ENCODE data around the gene KANSL1L. TPM values are rescaled to one million over a fixed set of nuclear protein-coding genes. Genes with fewer than 3 reads are reported as not detected.
A peak's percentile ranks its signal among the peaks of the same experiment; 100 is the strongest.

The KANSL1L gene
- polyA plus RNA-seq, 1 donor (not counting 4 experiments of a cell fraction or from before 2014, with no cell fraction given) = 4.7 TPM

DNA sequence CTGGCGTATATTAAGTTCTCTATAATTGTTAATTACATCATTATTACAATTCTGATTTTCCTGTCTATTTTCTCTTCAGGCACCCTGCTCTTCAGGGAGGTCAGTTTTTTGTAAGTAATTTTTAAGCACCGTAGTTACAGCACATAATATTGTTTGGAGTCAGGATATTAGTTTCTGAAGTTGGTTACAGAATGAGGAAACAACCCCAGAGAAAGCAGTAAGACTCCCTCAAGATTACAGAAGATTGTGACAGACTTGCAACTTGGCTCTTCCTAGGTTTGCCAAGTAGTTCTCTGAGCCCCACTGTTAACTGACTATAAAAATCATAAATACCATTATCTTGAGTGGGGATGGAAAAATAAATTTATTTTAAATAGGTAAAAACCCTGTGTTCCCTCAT is 167.8 kb downstream of the KANSL1L start:
- FAIRE-seq = no peak
- DNase-seq (ENCODE audit: low read depth, low spot score) = no peak
- Histone ChIP-seq H2AFZ (ENCODE audit: control insufficient read depth, low read length) (peak overlapping the region; percentile 95), H3K9me1 (ENCODE audit: control insufficient read depth, extremely low read depth, insufficient read depth, low read length) (no peaks in the 10 kb centered on the region), H3K4me1 (ENCODE audit: control insufficient read depth, extremely low read depth, insufficient read depth, low read length) (peaks cover 24% of the 10 kb centered on the region), H3K79me2 (ENCODE audit: control insufficient read depth, insufficient read depth, low read length) (peaks cover 60% of the 10 kb centered on the region), H3K9me3 (ENCODE audit: control insufficient read depth, low read depth, low read length) (no peaks in the 10 kb centered on the region), H3K4me3 (ENCODE audit: control insufficient read depth in 2 of 3, extremely low read depth in 1 of 3, insufficient read depth in 2 of 3, low read depth in 1 of 3, low read length in 3 of 3) (peak overlapping the region; percentile 77 to 89 (median 78)), H3K27me3 (ENCODE audit: control insufficient read depth, extremely low read depth, insufficient read depth, low read length) (no peaks in the 10 kb centered on the region), H4K20me1 (ENCODE audit: control insufficient read depth, extremely low read depth, insufficient read depth, low read length) (no peaks in the 10 kb centered on the region), H3K36me3 (ENCODE audit: control insufficient read depth in 2 of 2, extremely low read depth in 1 of 2, insufficient read depth in 2 of 2, low read length in 2 of 2) (peaks cover 0 to 2% of the 10 kb centered on the region in 2 experiments), H3K9ac (ENCODE audit: control insufficient read depth, extremely low read depth, insufficient read depth, low read length) (peak overlapping the region; percentile 90), H3K4me2 (ENCODE audit: control insufficient read depth, extremely low read depth, insufficient read depth, low read depth, low read length) (peak overlapping the region; percentile 90), H3K27ac (ENCODE audit: control insufficient read depth, insufficient read depth, low read length) (peak overlapping the region; percentile 78)
- dilution Hi-C loops (cut with MboI; ENCODE audit: extremely low pct_ligation_motif_present, low sequenced_read_pairs) = no loop called here
- no peak for TF ChIP-seq EZH2 (IDR thresholded peaks at IDR 0.05; ENCODE audit: low read length)
- TF ChIP-seq, protein P1, sequence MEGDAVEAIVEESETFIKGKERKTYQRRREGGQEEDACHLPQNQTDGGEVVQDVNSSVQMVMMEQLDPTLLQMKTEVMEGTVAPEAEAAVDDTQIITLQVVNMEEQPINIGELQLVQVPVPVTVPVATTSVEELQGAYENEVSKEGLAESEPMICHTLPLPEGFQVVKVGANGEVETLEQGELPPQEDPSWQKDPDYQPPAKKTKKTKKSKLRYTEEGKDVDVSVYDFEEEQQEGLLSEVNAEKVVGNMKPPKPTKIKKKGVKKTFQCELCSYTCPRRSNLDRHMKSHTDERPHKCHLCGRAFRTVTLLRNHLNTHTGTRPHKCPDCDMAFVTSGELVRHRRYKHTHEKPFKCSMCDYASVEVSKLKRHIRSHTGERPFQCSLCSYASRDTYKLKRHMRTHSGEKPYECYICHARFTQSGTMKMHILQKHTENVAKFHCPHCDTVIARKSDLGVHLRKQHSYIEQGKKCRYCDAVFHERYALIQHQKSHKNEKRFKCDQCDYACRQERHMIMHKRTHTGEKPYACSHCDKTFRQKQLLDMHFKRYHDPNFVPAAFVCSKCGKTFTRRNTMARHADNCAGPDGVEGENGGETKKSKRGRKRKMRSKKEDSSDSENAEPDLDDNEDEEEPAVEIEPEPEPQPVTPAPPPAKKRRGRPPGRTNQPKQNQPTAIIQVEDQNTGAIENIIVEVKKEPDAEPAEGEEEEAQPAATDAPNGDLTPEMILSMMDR (optimal IDR thresholded peaks at IDR 0.05 in 1 of 3, IDR thresholded peaks at IDR 0.05 in 1 of 3, conservative IDR thresholded peaks at IDR 0.05 in 1 of 3; ENCODE audit: extremely low read depth in 1 of 3, insufficient read depth in 2 of 3, low read length in 3 of 3) = no peak

GRCh38 chr2:210002158-210003157 is 168.8 kb downstream of the KANSL1L start, which contains the start of gene RPE:
Gene RPE (plus strand): TSS chr2:210002638. CDS start chr2:210002662, 24 bp downstream.
- H3K9me3 ChIP-seq (ENCODE audit: control insufficient read depth, low read depth, low read length) = no peaks in the 10 kb centered on the region

More at GRCh38 chr2:210002158-210003157, 168.8 kb downstream of the KANSL1L start, which contains the start of gene RPE:
- TF ChIP-seq, protein P1 (optimal IDR thresholded peaks at IDR 0.05 in 1 of 3, IDR thresholded peaks at IDR 0.05 in 1 of 3, conservative IDR thresholded peaks at IDR 0.05 in 1 of 3; ENCODE audit: extremely low read depth in 1 of 3, insufficient read depth in 2 of 3, low read length in 3 of 3) = no peak
- TF ChIP-seq EZH2 (IDR thresholded peaks at IDR 0.05; ENCODE audit: low read length) = no peak
- peak; percentile 35 for DNase-seq (ENCODE audit: low read depth, low spot score)
- FAIRE-seq = peak; percentile 72
- Histone ChIP-seq H3K9me1 (ENCODE audit: control insufficient read depth, extremely low read depth, insufficient read depth, low read length) (no peaks in the 10 kb centered on the region), H3K79me2 (ENCODE audit: control insufficient read depth, insufficient read depth, low read length) (peaks cover 51% of the 10 kb centered on the region), H2AFZ (ENCODE audit: control insufficient read depth, low read length) (peak within 1 kb of the TSS; percentile 98), H3K36me3 (ENCODE audit: control insufficient read depth in 2 of 2, extremely low read depth in 1 of 2, insufficient read depth in 2 of 2, low read length in 2 of 2) (peaks cover 0 to 2% of the 10 kb centered on the region in 2 experiments), H3K9ac (ENCODE audit: control insufficient read depth, extremely low read depth, insufficient read depth, low read length) (peak within 1 kb of the TSS; percentile 90), H4K20me1 (ENCODE audit: control insufficient read depth, extremely low read depth, insufficient read depth, low read length) (no peaks in the 10 kb centered on the region), H3K4me2 (ENCODE audit: control insufficient read depth, extremely low read depth, insufficient read depth, low read depth, low read length) (peak within 1 kb of the TSS; percentile 98), H3K4me1 (ENCODE audit: control insufficient read depth, extremely low read depth, insufficient read depth, low read length) (peaks cover 24% of the 10 kb centered on the region), H3K4me3 (ENCODE audit: control insufficient read depth in 2 of 3, extremely low read depth in 1 of 3, insufficient read depth in 2 of 3, low read depth in 1 of 3, low read length in 3 of 3) (peak within 1 kb of the TSS; percentile 77 to 89 (median 78)), H3K27ac (ENCODE audit: control insufficient read depth, insufficient read depth, low read length) (peak within 1 kb of the TSS; percentile 78), H3K27me3 (ENCODE audit: control insufficient read depth, extremely low read depth, insufficient read depth, low read length) (no peaks in the 10 kb centered on the region)
- dilution Hi-C loops (cut with MboI; ENCODE audit: extremely low pct_ligation_motif_present, low sequenced_read_pairs) = no loop called here

Measured in keratinocyte (primary cell).